GM23338 (cell line): ENCODE measurements around the gene STAMBP. TPM values are rescaled to one million over a fixed set of nuclear protein-coding genes. Genes with fewer than 3 reads are reported as not detected.

ENCODE experiments used
- ATAC-seq: fragments of 200-7000 bp; cut with Tn5 transposase; 3 replicates; pipeline ENCODE4 v1.9.1; 2020
- DNase-seq: peaks from one replicate; pipeline ENCODE4 v3.0.0-alpha.2; 2015; ENCODE audit warnings: low spot score
- H2AFZ ChIP-seq: fragments of 200-600 bp; sonication (generic); 2 replicates; pipeline ENCODE4 v1.8.0; 2016; ENCODE audit warnings: antibody characterized with exemption, mild to moderate bottlenecking, moderate library complexity
- H3F3A ChIP-seq: fragments of 200-600 bp; sonication (generic); replicated peaks from 2 replicates; pipeline ENCODE4 v1.8.0; 2017; ENCODE audit warnings: antibody characterized with exemption, mixed run types, low read depth
- H3K27ac ChIP-seq: fragments of 200-600 bp; sonication (generic); 2 replicates; pipeline ENCODE4 v1.6.1; 2016; ENCODE audit warnings: low read depth
- H3K27me3 ChIP-seq: fragments of 200-600 bp; sonication (generic); 2 replicates; pipeline ENCODE4 v1.8.0; 2016; ENCODE audit warnings: mild to moderate bottlenecking, mixed run types, moderate library complexity; ENCODE audit not compliant: insufficient read depth
- H3K36me3 ChIP-seq: fragments of 200-600 bp; sonication (generic); 2 replicates; pipeline ENCODE4 v1.8.0; 2016; ENCODE audit warnings: mild to moderate bottlenecking; ENCODE audit not compliant: insufficient read depth
- H3K4me1 ChIP-seq: fragments of 200-600 bp; sonication (generic); 2 replicates; pipeline ENCODE4 v1.8.0; 2016; ENCODE audit warnings: mild to moderate bottlenecking, moderate library complexity; ENCODE audit not compliant: insufficient read depth
- H3K4me2 ChIP-seq: fragments of 200-600 bp; sonication (generic); 2 replicates; pipeline ENCODE4 v1.7.1; 2017; ENCODE audit warnings: mixed run types
- H3K4me3 ChIP-seq: fragments of 200-600 bp; sonication (generic); 2 replicates; pipeline ENCODE4 v1.6.1; 2016; ENCODE audit warnings: mixed run types
- H3K79me2 ChIP-seq: fragments of 200-600 bp; sonication (generic); replicated peaks from 2 replicates; pipeline ENCODE4 v1.8.0; 2017; ENCODE audit warnings: mild to moderate bottlenecking; ENCODE audit not compliant: insufficient read depth
- H3K9me2 ChIP-seq: fragments of 200-600 bp; sonication (generic); 2 replicates; pipeline ENCODE4 v1.8.0; 2017; ENCODE audit not compliant: insufficient read depth
- H4K20me1 ChIP-seq: fragments of 200-600 bp; sonication (generic); replicated peaks from 2 replicates; pipeline ENCODE4 v1.8.0; 2017; ENCODE audit warnings: mild to moderate bottlenecking; ENCODE audit not compliant: insufficient read depth
- H3K27ac Mint-ChIP-seq: 2 replicates; pipeline ENCODE4 v1.8.0; 2020; ENCODE audit warnings: inconsistent platforms, mild to moderate bottlenecking, moderate library complexity, mixed read lengths
- H3K27me3 Mint-ChIP-seq: 3 replicates; pipeline ENCODE4 v1.8.0; 2022; ENCODE audit warnings: low read depth, mild to moderate bottlenecking, moderate library complexity, mixed read lengths, inconsistent platforms; ENCODE audit not compliant: insufficient read depth, poor library complexity
- H3K36me3 Mint-ChIP-seq: 3 replicates; pipeline ENCODE4 v1.8.0; 2021; ENCODE audit warnings: low read depth, mild to moderate bottlenecking, inconsistent platforms, moderate library complexity, mixed read lengths
- H3K4me1 Mint-ChIP-seq: 3 replicates; pipeline ENCODE4 v1.8.0; 2020; ENCODE audit warnings: mild to moderate bottlenecking, inconsistent platforms, mixed read lengths
- H3K4me3 Mint-ChIP-seq: 3 replicates; pipeline ENCODE4 v1.8.0; 2021; ENCODE audit warnings: moderate library complexity, mild to moderate bottlenecking, inconsistent platforms, mixed read lengths
- H3K9me3 Mint-ChIP-seq: 3 replicates; pipeline ENCODE4 v1.8.0; 2020; ENCODE audit warnings: moderate library complexity, mild to moderate bottlenecking, inconsistent platforms, mixed read lengths
- CREB1 ChIP-seq: fragments of 250-450 bp; sonication (Bioruptor Pico); IDR thresholded peaks from 2 replicates; pipeline ENCODE4 v1.5.0; 2020; ENCODE audit warnings: low read depth, mild to moderate bottlenecking, moderate library complexity
- EZH2 ChIP-seq: fragments of 200-600 bp; sonication (generic); IDR thresholded peaks from one replicate; pipeline ENCODE4 v1.8.0; 2017; ENCODE audit warnings: antibody characterized with exemption, mild to moderate bottlenecking, low read depth; ENCODE audit not compliant: unreplicated experiment
- EZH2phosphoT487 ChIP-seq: fragments of 200-600 bp; sonication (generic); IDR thresholded peaks from one replicate; pipeline ENCODE4 v1.8.1; 2018; ENCODE audit warnings: antibody characterized with exemption; ENCODE audit not compliant: unreplicated experiment
- JUNB ChIP-seq: IDR thresholded peaks from one replicate; pipeline ENCODE4 v1.6.1; 2016; ENCODE audit warnings: antibody characterized with exemption; ENCODE audit not compliant: unreplicated experiment
- NANOG ChIP-seq: IDR thresholded peaks from 2 replicates; pipeline ENCODE4 v1.6.1; 2016; ENCODE audit warnings: antibody characterized with exemption, borderline replicate concordance
- POLR2AphosphoS5 ChIP-seq: IDR thresholded peaks from 2 replicates; pipeline ENCODE4 v1.6.1; 2016; ENCODE audit warnings: antibody characterized with exemption, low read depth
- STAT1 ChIP-seq: IDR thresholded peaks from one replicate; pipeline ENCODE4 v1.6.1; 2016; ENCODE audit warnings: antibody characterized with exemption; ENCODE audit not compliant: unreplicated experiment
- ZNF114 ChIP-seq: fragments of 250-450 bp; sonication (Bioruptor Pico); IDR thresholded peaks from 2 replicates; pipeline ENCODE4 v1.5.0; 2020; ENCODE audit warnings: mild to moderate bottlenecking, moderate library complexity
- ZNF331 ChIP-seq: fragments of 250-450 bp; sonication (Bioruptor Pico); IDR thresholded peaks from 2 replicates; pipeline ENCODE4 v1.5.0; 2020; ENCODE audit warnings: low read depth, mild to moderate bottlenecking, moderate library complexity
- long read RNA-seq: library from polyadenylated mRNA; unstranded; transcript quantifications from one replicate; pipeline ENCODE4 v2.0.0, GENCODE V29; 2020; ENCODE audit not compliant: unreplicated experiment
- polyA plus RNA-seq: library from polyadenylated mRNA; unstranded; fragments of >200 nt; fragmentation: Nextera tagmentation; extraction: Ambion mirVana; gene quantifications from 2 replicates; pipeline ENCODE4 v1.2.1, GENCODE V29; 2016
- total RNA-seq: library from RNA; depleted of rRNA; stranded (reverse); fragments of >200 nt; shearing (Covaris generic); gene quantifications from 2 replicates; pipeline ENCODE4 v1.2.3, GENCODE V29; 2014; rRNA removed
- TF ChIP-seq, protein P1 (sequence below): IDR thresholded peaks from 2 replicates; pipeline ENCODE4 v1.6.1; 2016; ENCODE audit warnings: antibody characterized with exemption
- TF ChIP-seq, protein P2 (sequence below), 2 experiments: fragments of 200-600 bp in 1 of 2; sonication (generic) in 1 of 2; conservative IDR thresholded peaks; 2 replicates each; pipeline versions ENCODE4 v1.5.1 to v1.6.1; 2016 to 2017; ENCODE audit warnings: antibody characterized with exemption in 2 of 2, low read depth in 2 of 2, mild to moderate bottlenecking in 2 of 2, moderate library complexity in 1 of 2
- TF ChIP-seq, protein P3 (sequence below): fragments of 250-450 bp; sonication (Bioruptor Pico); IDR thresholded peaks from 2 replicates; pipeline ENCODE4 v1.5.0; 2020; ENCODE audit warnings: mild to moderate bottlenecking, moderate library complexity
- TF ChIP-seq, protein P4 (sequence below): IDR thresholded peaks from one replicate; pipeline ENCODE4 v1.6.1; 2018; ENCODE audit warnings: antibody characterized with exemption; ENCODE audit not compliant: unreplicated experiment

The STAMBP gene
- 33.9 and 40.4 TPM in 2 replicates for total RNA-seq
- 89.7 and 106 TPM in 2 replicates for polyA plus RNA-seq
- long read RNA-seq, full-length matches to known transcripts: 8 of 19 reads
- long read RNA-seq, partial matches to known transcripts: 5 of 19 reads
- long read RNA-seq, other reads (novel, unspliced or antisense): 6 of 19 reads

DNA sequence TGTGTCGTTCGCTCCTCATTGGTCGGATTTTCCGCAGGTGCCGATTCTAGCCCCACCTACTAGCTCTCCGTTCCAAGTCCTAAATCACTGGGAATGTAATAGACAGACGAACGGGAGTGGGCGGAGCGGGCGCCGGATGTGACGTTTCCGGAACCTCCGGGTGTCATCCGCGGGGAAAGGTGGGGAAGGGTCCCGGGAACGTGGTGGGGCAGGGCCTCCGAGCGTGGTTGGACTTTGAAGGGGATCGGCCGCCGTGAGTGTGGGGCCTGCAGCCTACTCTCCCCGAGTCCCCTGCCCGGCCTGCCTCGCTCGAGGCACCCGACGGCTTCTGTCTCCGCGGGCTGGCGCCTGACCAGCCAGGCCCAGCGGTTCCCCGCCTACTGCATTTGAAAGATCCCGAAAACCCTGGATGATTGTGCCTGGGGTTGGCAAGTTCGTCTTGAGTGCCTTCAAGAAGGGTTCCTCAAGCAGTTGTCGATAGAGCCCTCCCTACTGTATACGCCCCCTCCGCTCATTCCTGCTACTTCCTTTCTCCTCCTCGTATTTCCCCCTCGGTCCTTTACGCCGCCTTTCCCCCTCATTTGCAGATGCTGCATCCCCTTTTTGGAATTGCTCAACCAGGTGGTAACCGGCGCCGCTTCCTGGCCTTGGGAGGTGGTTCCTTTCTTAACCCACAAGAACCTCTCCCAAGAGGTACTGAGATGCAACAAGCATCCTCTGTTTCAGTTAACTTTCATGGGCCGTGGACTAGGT is at the start of gene STAMBP:
STAMBP (plus strand) TSS at position 144 of the 753 bp plus-strand sequence. CDS start 1,896 bp downstream, outside the sequence.
- TF ChIP-seq STAT1 (no peak), CREB1 (CRISPR knock-in tag) (peak; percentile 92), ZNF331 (CRISPR knock-in tag) (no peak), EZH2phosphoT487 (no peak), ZNF114 (CRISPR knock-in tag) (no peak), JUNB (no peak), NANOG (no peak), EZH2 (no peak), POLR2AphosphoS5 (peak; percentile 91)
- TF ChIP-seq, protein P1, sequence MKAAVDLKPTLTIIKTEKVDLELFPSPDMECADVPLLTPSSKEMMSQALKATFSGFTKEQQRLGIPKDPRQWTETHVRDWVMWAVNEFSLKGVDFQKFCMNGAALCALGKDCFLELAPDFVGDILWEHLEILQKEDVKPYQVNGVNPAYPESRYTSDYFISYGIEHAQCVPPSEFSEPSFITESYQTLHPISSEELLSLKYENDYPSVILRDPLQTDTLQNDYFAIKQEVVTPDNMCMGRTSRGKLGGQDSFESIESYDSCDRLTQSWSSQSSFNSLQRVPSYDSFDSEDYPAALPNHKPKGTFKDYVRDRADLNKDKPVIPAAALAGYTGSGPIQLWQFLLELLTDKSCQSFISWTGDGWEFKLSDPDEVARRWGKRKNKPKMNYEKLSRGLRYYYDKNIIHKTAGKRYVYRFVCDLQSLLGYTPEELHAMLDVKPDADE: 0 out of 2 replicates have a peak, but pooled peaks have one; percentile 61
- TF ChIP-seq, protein P2, sequence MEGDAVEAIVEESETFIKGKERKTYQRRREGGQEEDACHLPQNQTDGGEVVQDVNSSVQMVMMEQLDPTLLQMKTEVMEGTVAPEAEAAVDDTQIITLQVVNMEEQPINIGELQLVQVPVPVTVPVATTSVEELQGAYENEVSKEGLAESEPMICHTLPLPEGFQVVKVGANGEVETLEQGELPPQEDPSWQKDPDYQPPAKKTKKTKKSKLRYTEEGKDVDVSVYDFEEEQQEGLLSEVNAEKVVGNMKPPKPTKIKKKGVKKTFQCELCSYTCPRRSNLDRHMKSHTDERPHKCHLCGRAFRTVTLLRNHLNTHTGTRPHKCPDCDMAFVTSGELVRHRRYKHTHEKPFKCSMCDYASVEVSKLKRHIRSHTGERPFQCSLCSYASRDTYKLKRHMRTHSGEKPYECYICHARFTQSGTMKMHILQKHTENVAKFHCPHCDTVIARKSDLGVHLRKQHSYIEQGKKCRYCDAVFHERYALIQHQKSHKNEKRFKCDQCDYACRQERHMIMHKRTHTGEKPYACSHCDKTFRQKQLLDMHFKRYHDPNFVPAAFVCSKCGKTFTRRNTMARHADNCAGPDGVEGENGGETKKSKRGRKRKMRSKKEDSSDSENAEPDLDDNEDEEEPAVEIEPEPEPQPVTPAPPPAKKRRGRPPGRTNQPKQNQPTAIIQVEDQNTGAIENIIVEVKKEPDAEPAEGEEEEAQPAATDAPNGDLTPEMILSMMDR (conservative IDR thresholded peaks at IDR 0.05; ENCODE audit: low read depth in 2 of 2): no peak
- TF ChIP-seq, protein P3, sequence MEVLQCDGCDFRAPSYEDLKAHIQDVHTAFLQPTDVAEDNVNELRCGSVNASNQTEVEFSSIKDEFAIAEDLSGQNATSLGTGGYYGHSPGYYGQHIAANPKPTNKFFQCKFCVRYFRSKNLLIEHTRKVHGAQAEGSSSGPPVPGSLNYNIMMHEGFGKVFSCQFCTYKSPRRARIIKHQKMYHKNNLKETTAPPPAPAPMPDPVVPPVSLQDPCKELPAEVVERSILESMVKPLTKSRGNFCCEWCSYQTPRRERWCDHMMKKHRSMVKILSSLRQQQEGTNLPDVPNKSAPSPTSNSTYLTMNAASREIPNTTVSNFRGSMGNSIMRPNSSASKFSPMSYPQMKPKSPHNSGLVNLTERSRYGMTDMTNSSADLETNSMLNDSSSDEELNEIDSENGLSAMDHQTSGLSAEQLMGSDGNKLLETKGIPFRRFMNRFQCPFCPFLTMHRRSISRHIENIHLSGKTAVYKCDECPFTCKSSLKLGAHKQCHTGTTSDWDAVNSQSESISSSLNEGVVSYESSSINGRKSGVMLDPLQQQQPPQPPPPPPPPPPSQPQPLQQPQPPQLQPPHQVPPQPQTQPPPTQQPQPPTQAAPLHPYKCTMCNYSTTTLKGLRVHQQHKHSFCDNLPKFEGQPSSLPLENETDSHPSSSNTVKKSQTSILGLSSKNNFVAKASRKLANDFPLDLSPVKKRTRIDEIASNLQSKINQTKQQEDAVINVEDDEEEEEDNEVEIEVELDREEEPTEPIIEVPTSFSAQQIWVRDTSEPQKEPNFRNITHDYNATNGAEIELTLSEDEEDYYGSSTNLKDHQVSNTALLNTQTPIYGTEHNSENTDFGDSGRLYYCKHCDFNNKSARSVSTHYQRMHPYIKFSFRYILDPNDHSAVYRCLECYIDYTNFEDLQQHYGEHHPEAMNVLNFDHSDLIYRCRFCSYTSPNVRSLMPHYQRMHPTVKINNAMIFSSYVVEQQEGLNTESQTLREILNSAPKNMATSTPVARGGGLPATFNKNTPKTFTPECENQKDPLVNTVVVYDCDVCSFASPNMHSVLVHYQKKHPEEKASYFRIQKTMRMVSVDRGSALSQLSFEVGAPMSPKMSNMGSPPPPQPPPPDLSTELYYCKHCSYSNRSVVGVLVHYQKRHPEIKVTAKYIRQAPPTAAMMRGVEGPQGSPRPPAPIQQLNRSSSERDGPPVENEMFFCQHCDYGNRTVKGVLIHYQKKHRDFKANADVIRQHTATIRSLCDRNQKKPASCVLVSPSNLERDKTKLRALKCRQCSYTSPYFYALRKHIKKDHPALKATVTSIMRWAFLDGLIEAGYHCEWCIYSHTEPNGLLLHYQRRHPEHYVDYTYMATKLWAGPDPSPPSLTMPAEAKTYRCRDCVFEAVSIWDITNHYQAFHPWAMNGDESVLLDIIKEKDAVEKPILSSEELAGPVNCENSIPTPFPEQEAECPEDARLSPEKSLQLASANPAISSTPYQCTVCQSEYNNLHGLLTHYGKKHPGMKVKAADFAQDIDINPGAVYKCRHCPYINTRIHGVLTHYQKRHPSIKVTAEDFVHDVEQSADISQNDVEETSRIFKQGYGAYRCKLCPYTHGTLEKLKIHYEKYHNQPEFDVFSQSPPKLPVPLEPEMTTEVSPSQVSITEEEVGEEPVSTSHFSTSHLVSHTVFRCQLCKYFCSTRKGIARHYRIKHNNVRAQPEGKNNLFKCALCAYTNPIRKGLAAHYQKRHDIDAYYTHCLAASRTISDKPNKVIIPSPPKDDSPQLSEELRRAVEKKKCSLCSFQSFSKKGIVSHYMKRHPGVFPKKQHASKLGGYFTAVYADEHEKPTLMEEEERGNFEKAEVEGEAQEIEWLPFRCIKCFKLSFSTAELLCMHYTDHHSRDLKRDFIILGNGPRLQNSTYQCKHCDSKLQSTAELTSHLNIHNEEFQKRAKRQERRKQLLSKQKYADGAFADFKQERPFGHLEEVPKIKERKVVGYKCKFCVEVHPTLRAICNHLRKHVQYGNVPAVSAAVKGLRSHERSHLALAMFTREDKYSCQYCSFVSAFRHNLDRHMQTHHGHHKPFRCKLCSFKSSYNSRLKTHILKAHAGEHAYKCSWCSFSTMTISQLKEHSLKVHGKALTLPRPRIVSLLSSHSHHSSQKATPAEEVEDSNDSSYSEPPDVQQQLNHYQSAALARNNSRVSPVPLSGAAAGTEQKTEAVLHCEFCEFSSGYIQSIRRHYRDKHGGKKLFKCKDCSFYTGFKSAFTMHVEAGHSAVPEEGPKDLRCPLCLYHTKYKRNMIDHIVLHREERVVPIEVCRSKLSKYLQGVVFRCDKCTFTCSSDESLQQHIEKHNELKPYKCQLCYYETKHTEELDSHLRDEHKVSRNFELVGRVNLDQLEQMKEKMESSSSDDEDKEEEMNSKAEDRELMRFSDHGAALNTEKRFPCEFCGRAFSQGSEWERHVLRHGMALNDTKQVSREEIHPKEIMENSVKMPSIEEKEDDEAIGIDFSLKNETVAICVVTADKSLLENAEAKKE: no peak
- TF ChIP-seq, protein P4, sequence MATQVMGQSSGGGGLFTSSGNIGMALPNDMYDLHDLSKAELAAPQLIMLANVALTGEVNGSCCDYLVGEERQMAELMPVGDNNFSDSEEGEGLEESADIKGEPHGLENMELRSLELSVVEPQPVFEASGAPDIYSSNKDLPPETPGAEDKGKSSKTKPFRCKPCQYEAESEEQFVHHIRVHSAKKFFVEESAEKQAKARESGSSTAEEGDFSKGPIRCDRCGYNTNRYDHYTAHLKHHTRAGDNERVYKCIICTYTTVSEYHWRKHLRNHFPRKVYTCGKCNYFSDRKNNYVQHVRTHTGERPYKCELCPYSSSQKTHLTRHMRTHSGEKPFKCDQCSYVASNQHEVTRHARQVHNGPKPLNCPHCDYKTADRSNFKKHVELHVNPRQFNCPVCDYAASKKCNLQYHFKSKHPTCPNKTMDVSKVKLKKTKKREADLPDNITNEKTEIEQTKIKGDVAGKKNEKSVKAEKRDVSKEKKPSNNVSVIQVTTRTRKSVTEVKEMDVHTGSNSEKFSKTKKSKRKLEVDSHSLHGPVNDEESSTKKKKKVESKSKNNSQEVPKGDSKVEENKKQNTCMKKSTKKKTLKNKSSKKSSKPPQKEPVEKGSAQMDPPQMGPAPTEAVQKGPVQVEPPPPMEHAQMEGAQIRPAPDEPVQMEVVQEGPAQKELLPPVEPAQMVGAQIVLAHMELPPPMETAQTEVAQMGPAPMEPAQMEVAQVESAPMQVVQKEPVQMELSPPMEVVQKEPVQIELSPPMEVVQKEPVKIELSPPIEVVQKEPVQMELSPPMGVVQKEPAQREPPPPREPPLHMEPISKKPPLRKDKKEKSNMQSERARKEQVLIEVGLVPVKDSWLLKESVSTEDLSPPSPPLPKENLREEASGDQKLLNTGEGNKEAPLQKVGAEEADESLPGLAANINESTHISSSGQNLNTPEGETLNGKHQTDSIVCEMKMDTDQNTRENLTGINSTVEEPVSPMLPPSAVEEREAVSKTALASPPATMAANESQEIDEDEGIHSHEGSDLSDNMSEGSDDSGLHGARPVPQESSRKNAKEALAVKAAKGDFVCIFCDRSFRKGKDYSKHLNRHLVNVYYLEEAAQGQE: no peak
- peaks cover 29% of the 10 kb centered on the region for H3K4me1 Mint-ChIP-seq
- peaks cover 6% of the 10 kb centered on the region for H3K27me3 Mint-ChIP-seq
- peak within 1 kb of the TSS; percentile 73 for H3K27ac ChIP-seq
- H3K9me2 ChIP-seq: no peaks in the 10 kb centered on the region
- H3K4me1 ChIP-seq: peaks cover 10% of the 10 kb centered on the region
- H3F3A ChIP-seq: no peaks in the 10 kb centered on the region
- H3K9me3 Mint-ChIP-seq: no peaks in the 10 kb centered on the region
- H3K36me3 Mint-ChIP-seq: peaks cover 27% of the 10 kb centered on the region
- peak within 1 kb of the TSS; percentile 87 for H3K4me2 ChIP-seq
- ATAC-seq (peak; percentile 93), DNase-seq (peak; percentile 99)
- peaks cover 4% of the 10 kb centered on the region; the same call in 1 of the 2 replicates for H4K20me1 ChIP-seq
- peaks cover 30% of the 10 kb centered on the region for H3K79me2 ChIP-seq
- H3K4me3 Mint-ChIP-seq: peak within 1 kb of the TSS; percentile 86
- H2AFZ ChIP-seq: peak within 1 kb of the TSS; percentile 92
- peak within 1 kb of the TSS; percentile 82 for H3K27ac Mint-ChIP-seq
- peak within 1 kb of the TSS; percentile 70 for H3K4me3 ChIP-seq
- H3K27me3 ChIP-seq: no peaks in the 10 kb centered on the region
- H3K36me3 ChIP-seq: peaks cover 14% of the 10 kb centered on the region; the same call in 1 of the 2 replicates
